Parathyroid adenoma (tissue), 2 donors: ENCODE results near the gene TGM2.

Experiments
- H2AFZ ChIP-seq: fragments of 300-600 bp; sonication (generic); one replicate; pipeline ENCODE4 v1.7.0; 2017; ENCODE audit warnings: antibody characterized with exemption, mild to moderate bottlenecking
- H3K27ac ChIP-seq: fragments of 300-600 bp; sonication (generic); one replicate; pipeline ENCODE4 v1.7.0; 2017
- H3K27me3 ChIP-seq: fragments of 300-600 bp; sonication (generic); one replicate; pipeline ENCODE4 v1.7.0; 2017; ENCODE audit warnings: low read length; ENCODE audit not compliant: control insufficient read depth, insufficient read depth
- H3K36me3 ChIP-seq: fragments of 300-600 bp; sonication (generic); one replicate; pipeline ENCODE4 v1.7.0; 2017; ENCODE audit warnings: low read length; ENCODE audit not compliant: control insufficient read depth, insufficient read depth
- H3K4me1 ChIP-seq: fragments of 300-600 bp; sonication (generic); one replicate; pipeline ENCODE4 v1.7.0; 2017; ENCODE audit warnings: control low read depth
- H3K4me2 ChIP-seq: fragments of 300-600 bp; sonication (generic); one replicate; pipeline ENCODE4 v1.7.0; 2017; ENCODE audit warnings: low read length
- H3K4me3 ChIP-seq: fragments of 300-600 bp; sonication (generic); one replicate; pipeline ENCODE4 v1.7.0; 2017; ENCODE audit warnings: low read depth, low read length
- H3K79me2 ChIP-seq: fragments of 300-600 bp; sonication (generic); one replicate; pipeline ENCODE4 v1.7.0; 2017; ENCODE audit warnings: control low read depth
- H3K9ac ChIP-seq: fragments of 300-600 bp; sonication (generic); one replicate; pipeline ENCODE4 v1.7.0; 2017; ENCODE audit warnings: mild to moderate bottlenecking
- H3K9me3 ChIP-seq: fragments of 300-600 bp; sonication (generic); one replicate; pipeline ENCODE4 v1.7.0; 2017; ENCODE audit warnings: low read length; ENCODE audit not compliant: control insufficient read depth
- TF ChIP-seq, protein P1 (sequence below): fragments of 300-600 bp; sonication (generic); IDR thresholded peaks from one replicate; pipeline ENCODE4 v1.7.0; 2017; ENCODE audit warnings: antibody characterized with exemption, mild to moderate bottlenecking
- donor health status: primary hyperparathyroidism.

TGM2 gene

DNA sequence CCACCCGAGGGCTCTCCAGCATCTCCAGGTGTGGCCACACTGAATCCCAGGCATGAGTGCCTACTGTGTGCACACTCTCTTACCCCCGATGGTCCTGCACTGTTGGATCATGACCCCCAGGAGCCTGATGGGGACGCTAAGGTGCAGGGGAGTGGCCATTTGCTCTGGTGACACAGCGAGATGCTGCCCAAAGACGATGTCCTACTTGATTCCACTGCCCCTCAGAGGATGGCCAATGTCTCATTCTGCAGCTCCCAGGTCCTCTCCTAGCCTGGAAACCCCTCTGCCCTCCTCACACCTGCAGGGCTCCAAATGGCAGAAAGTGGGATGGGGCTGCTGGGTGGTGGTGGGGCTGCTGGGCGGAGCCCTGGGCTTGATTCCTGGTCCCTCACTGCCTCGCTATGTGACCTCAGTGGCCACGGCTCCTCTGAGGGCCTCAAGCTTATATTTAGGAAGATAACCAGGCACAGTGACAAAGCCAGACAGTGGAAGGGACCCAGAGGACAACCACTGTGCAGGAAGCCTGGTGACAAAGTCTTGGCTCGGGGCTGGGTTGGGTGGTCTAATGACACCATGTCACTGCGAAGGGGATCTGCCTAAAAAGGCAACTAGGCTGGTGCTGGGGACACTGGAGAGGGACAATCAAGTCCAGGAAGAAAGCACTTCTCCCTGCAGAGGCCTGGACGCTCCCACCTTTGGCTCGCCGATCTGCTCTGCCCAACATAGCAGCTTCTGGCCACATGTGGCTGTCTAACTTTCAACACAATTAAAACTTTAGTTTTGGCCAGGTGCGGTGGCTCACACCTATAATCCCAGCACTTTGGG, 28.4 kb downstream of the TGM2 start:
- H3K27ac ChIP-seq: no peak overlapping the region
- H3K36me3 ChIP-seq: no peaks in the 10 kb centered on the region
- no peak overlapping the region for H3K9ac ChIP-seq
- H3K9me3 ChIP-seq: no peaks in the 10 kb centered on the region
- no peaks in the 10 kb centered on the region for H3K27me3 ChIP-seq
- H3K79me2 ChIP-seq: no peaks in the 10 kb centered on the region
- TF ChIP-seq, protein P1, sequence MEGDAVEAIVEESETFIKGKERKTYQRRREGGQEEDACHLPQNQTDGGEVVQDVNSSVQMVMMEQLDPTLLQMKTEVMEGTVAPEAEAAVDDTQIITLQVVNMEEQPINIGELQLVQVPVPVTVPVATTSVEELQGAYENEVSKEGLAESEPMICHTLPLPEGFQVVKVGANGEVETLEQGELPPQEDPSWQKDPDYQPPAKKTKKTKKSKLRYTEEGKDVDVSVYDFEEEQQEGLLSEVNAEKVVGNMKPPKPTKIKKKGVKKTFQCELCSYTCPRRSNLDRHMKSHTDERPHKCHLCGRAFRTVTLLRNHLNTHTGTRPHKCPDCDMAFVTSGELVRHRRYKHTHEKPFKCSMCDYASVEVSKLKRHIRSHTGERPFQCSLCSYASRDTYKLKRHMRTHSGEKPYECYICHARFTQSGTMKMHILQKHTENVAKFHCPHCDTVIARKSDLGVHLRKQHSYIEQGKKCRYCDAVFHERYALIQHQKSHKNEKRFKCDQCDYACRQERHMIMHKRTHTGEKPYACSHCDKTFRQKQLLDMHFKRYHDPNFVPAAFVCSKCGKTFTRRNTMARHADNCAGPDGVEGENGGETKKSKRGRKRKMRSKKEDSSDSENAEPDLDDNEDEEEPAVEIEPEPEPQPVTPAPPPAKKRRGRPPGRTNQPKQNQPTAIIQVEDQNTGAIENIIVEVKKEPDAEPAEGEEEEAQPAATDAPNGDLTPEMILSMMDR: no peak
- no peak overlapping the region for H3K4me3 ChIP-seq
- no peak overlapping the region for H3K4me2 ChIP-seq
- peaks cover 19% of the 10 kb centered on the region for H3K4me1 ChIP-seq
- no peak overlapping the region for H2AFZ ChIP-seq

DNA sequence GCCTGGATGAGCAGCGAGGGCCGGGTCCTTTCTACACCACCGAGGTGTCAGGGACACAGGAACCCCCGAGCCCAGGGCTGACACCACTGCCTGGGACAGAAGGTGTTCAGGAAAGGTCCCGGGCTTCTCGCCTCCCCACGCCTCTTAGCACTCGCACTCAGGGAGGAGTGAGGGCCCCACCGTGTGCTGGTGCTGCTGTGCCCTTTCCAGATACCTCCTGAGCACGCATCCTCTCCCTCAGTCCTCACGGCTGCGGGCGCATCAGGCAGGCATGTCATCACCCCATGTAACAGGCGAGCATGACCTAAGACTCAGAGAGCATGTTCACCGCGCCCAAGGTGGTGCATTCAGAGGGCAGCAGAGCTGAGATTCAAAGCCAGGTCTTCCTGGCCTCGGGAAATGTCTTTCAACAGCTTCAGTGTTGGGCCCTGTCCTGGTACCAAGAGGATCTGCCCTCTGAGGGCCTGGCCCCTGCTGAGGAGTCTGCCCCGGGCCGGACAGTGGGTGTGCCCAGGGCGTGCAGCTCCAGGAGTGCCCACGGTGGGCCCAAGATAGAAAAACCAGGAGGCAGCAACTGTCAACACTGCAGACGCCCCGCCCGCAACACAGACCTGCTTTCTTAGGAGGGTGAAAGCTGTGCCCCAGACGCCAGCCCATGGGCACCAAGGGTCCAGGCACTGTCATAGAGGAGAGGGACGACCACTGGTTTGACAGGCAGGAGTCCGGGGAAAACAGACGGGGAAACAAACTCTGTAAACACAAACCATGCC, 29.2 kb downstream of the TGM2 start:
- Histone ChIP-seq H3K4me1 (peaks cover 19% of the 10 kb centered on the region), H3K27me3 (no peaks in the 10 kb centered on the region), H3K79me2 (no peaks in the 10 kb centered on the region), H2AFZ (no peak overlapping the region), H3K9ac (no peak overlapping the region), H3K4me2 (no peak overlapping the region), H3K4me3 (no peak overlapping the region), H3K27ac (peak overlapping the region; percentile 85), H3K36me3 (no peaks in the 10 kb centered on the region), H3K9me3 (no peaks in the 10 kb centered on the region)
- TF ChIP-seq, protein P1: no peak

DNA sequence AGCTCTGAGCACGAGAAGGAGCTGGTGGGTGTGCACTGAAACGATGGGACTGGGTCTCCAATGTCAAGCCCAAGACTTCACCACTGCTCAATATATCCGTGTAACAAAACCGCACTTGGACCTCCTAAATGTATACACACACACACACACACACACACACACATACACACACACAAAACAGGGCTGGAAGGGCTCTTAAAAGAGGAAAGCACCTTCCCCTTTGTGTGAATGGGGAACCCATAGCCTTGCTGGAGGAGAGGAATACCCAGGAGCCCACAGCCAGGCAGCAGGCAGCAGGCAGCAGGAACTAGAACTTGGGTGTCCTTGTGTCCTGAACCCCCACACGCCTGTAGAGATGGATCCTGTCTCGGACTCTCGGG, 29.8 kb downstream of the TGM2 start:
- H3K27ac ChIP-seq: peak overlapping the region; percentile 85
- no peaks in the 10 kb centered on the region for H3K36me3 ChIP-seq
- TF ChIP-seq, protein P1: no peak

DNA sequence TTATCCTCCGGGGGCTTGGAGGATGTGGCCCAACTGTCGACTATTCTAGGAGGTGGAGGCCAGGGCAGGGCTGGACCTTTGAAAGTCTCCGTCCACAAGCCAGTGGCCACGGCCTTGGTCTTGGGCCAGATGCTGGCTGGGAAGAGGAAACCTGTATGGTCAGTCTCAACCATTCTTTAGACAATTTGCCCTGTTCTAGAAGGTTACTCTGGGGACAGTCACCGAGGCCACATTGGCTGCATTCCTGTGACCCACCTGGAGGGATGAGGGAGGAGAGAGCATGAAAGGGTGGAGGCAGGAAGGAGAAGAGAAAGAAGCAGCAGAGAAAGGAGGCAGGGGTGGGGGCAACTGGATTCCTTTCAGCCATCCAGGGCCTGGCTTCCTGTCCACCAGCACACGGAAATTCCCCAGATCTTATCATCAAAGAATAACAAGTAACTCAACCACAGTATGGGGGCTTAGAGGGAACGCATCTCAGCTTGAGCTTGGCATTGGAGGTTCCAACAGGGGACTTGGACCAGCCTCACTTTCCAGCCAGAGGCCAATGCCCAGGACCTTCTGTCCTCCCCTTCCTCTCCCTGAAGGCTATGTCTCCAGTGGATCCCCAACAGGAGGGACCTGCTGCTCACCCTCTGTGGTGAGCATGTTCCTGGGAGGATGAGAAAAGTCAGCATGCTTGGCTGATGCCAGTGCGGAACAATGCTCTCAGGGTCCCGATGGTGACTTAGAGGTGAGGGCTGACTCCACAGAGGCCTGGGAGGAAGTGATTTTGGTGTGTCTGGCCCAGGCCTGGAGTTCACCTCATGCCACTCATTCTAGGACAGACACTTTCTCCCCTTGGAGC, 30.4 kb downstream of the TGM2 start:
- Histone ChIP-seq H3K9me3 (no peaks in the 10 kb centered on the region), H3K4me2 (peak overlapping the region; percentile 46), H3K27ac (peak overlapping the region; percentile 85), H2AFZ (peak overlapping the region; percentile 28), H3K4me3 (no peak overlapping the region), H3K4me1 (peaks cover 16% of the 10 kb centered on the region), H3K9ac (no peak overlapping the region), H3K79me2 (no peaks in the 10 kb centered on the region), H3K27me3 (no peaks in the 10 kb centered on the region), H3K36me3 (no peaks in the 10 kb centered on the region)
- TF ChIP-seq, protein P1: no peak

More for the DNA sequence above, 29.8 kb downstream of the TGM2 start:
- H3K9me3 ChIP-seq: no peaks in the 10 kb centered on the region
- peaks cover 19% of the 10 kb centered on the region for H3K4me1 ChIP-seq
- no peak overlapping the region for H2AFZ ChIP-seq
- no peak overlapping the region for H3K4me3 ChIP-seq
- no peak overlapping the region for H3K9ac ChIP-seq
- no peaks in the 10 kb centered on the region for H3K27me3 ChIP-seq
- no peak overlapping the region for H3K4me2 ChIP-seq
- no peaks in the 10 kb centered on the region for H3K79me2 ChIP-seq
